Measurements from ENCODE around the gene EIF1. TPM values are rescaled to one million over a fixed set of nuclear protein-coding genes. Genes with fewer than 3 reads are reported as not detected.

Gene EIF1
- total and polyA plus RNA-seq, 2 of the 8 experiments (the other 6 are each of a cell fraction or from before 2014, with no cell fraction given): 175 to 539 TPM

GRCh38 chr17:41735744-41736143 is 47.1 kb downstream of the EIF1 start:
- peaks cover 0 to 11% (median 8%) of the 10 kb centered on the region in 4 experiments; a peak in 6 of 7 replicates for H3K4me1 ChIP-seq (replicated peaks in 1 of 4; ENCODE audit: control insufficient read depth in 3 of 4, insufficient read depth in 4 of 4, low read length in 3 of 4)
- H3K4me3 ChIP-seq (ENCODE audit: extremely low read depth in 1 of 4, insufficient read depth in 2 of 4, low read depth in 3 of 4, low read length in 4 of 4): no peak overlapping the region
- no peak overlapping the region for H3K9ac ChIP-seq (replicated peaks in 1 of 4; ENCODE audit: extremely low read depth in 1 of 4, low read depth in 3 of 4, low read length in 3 of 4)
- POLR2A ChIA-PET (ENCODE audit: partially characterized antibody): interaction anchor here (0.6 to 18.3 kb wide), 12 partner anchors 13 to 225 kb away, joined by 3 to 215 read pairs (median 14); partner anchors contain the start of genes EIF1, FKBP10 and P3H4
- no peaks in the 10 kb centered on the region for H3K79me1 ChIP-seq (ENCODE audit: low read depth, low read length)
- 97% methylated on average over 4 of the region's 4 CpGs; no CpG with 5 or more reads in 1 of the 2 experiments for WGBS, 2 experiments (ENCODE audit: extremely low coverage in 1 of 2, insufficient coverage in 1 of 2, insufficient read length in 1 of 2, insufficient replicate concordance in 2 of 2, low coverage in 1 of 2, low lambda C conversion rate in 2 of 2, missing lambda C conversion rate in 1 of 2)
- no peak overlapping the region for H2AFZ ChIP-seq (ENCODE audit: low read length)
- H4K20me1 ChIP-seq (replicated peaks in 1 of 2; ENCODE audit: control insufficient read depth in 1 of 2, insufficient read depth in 2 of 2, low read length in 2 of 2): peaks cover 5% of the 10 kb centered on the region in 2 experiments
- no peaks in the 10 kb centered on the region for H3K79me2 ChIP-seq (ENCODE audit: control insufficient read depth in 1 of 2, insufficient read depth in 2 of 2, low read length in 2 of 2)
- no peak overlapping the region for H2BK5ac ChIP-seq (ENCODE audit: low read depth, low read length)
- no peak overlapping the region; a peak in 1 of 4 replicates for H3K4me2 ChIP-seq (ENCODE audit: insufficient read depth in 1 of 2, low read depth in 2 of 2, low read length in 2 of 2)
- H3K9me3 ChIP-seq (ENCODE audit: insufficient read depth in 2 of 2, low read depth in 1 of 2, low read length in 1 of 2): no peaks in the 10 kb centered on the region
- H3K18ac ChIP-seq (ENCODE audit: extremely low read depth, low read length): no peak overlapping the region
- H2BK12ac ChIP-seq (ENCODE audit: low read depth, low read length): no peak overlapping the region
- H3K23ac ChIP-seq (ENCODE audit: insufficient read length): no peak overlapping the region
- no peak overlapping the region for H4K5ac ChIP-seq (ENCODE audit: insufficient read length, low read depth, low read length)
- H4K91ac ChIP-seq (replicated peaks; ENCODE audit: insufficient read length, low read length): no peak overlapping the region
- H3K56ac ChIP-seq (replicated peaks; ENCODE audit: insufficient read length, low read depth, low read length): no peak overlapping the region
- H3K27ac ChIP-seq (ENCODE audit: low read depth, low read length): no peak overlapping the region
- no peak for DNase-seq (ENCODE audit: low read depth in 1 of 2, low spot score in 2 of 2)
- no peak overlapping the region for H3K14ac ChIP-seq (ENCODE audit: insufficient read length)
- peaks cover 13% of the 10 kb centered on the region for H3K23me2 ChIP-seq (ENCODE audit: low read depth, low read length)
- FAIRE-seq: no peak
- no peak overlapping the region for H2BK120ac ChIP-seq (replicated peaks; ENCODE audit: low read depth, low read length)
- no peak overlapping the region for H2AK5ac ChIP-seq (ENCODE audit: low read depth, low read length)
- no peak overlapping the region for H2BK15ac ChIP-seq (ENCODE audit: low read length)
- H3K27me3 ChIP-seq (replicated peaks in 1 of 4; ENCODE audit: control insufficient read depth in 3 of 4, extremely low read depth in 1 of 4, insufficient read depth in 3 of 4, low read length in 3 of 4): peaks cover 19 to 68% (median 53%) of the 10 kb centered on the region in 4 experiments
- CTCF ChIA-PET (ENCODE audit: partially characterized antibody): interaction anchor here (0.6 to 3.6 kb wide), 8 partner anchors 11 to 624 kb away, joined by 3 to 43 read pairs (median 4); no protein-coding TSS in a partner anchor
- no peaks in the 10 kb centered on the region for H3K36me3 ChIP-seq (ENCODE audit: control insufficient read depth in 2 of 4, insufficient read depth in 4 of 4, low read length in 3 of 4)
- no peak for TF ChIP-seq TEAD4 (IDR thresholded peaks at IDR 0.05; ENCODE audit: low read depth, low read length)
- TF ChIP-seq SIN3A (conservative IDR thresholded peaks at IDR 0.05 in 1 of 2, IDR thresholded peaks at IDR 0.05 in 1 of 2; ENCODE audit: low read depth in 1 of 2, low read length in 2 of 2): no peak
- TF ChIP-seq SP4 (IDR thresholded peaks at IDR 0.05; ENCODE audit: low read length): no peak
- TF ChIP-seq NRF1 (IDR thresholded peaks at IDR 0.05; ENCODE audit: low read depth, low read length): no peak
- TF ChIP-seq FOSL1 (IDR thresholded peaks at IDR 0.05; ENCODE audit: insufficient read depth, low read depth, low read length): no peak
- no peak for TF ChIP-seq NANOG (IDR thresholded peaks at IDR 0.05; ENCODE audit: insufficient read depth, low read depth, low read length, poor library complexity, severe bottlenecking)
- TF ChIP-seq SIRT6 (IDR thresholded peaks at IDR 0.05; ENCODE audit: low read length): no peak
- TF ChIP-seq RXRA (IDR thresholded peaks at IDR 0.05; ENCODE audit: insufficient read depth, low read depth, low read length): no peak
- no peak for TF ChIP-seq SP2 (IDR thresholded peaks at IDR 0.05; ENCODE audit: low read length)
- TF ChIP-seq ATF3 (IDR thresholded peaks at IDR 0.05; ENCODE audit: insufficient read depth, low read depth, low read length): no peak
- TF ChIP-seq TAF7 (optimal IDR thresholded peaks at IDR 0.05; ENCODE audit: borderline replicate concordance, low read depth, low read length): no peak
- no peak for TF ChIP-seq SP1 (IDR thresholded peaks at IDR 0.05; ENCODE audit: low read depth, low read length)
- H4K8ac ChIP-seq (ENCODE audit: extremely low read depth, insufficient read depth, low read length): no peak overlapping the region
- H3K4ac ChIP-seq (replicated peaks; ENCODE audit: insufficient read length, low read depth, low read length): no peak overlapping the region
- no peak overlapping the region for H2BK20ac ChIP-seq (ENCODE audit: low read length)
